ENCODE data around the gene SLC9A3. TPM values are rescaled to one million over a fixed set of nuclear protein-coding genes. Genes with fewer than 3 reads are reported as not detected.
"Not testable (repeated sequence)": the region's sequence is repeated elsewhere in the genome, so short reads cannot be mapped to it uniquely, and the experiment has no call there.

The SLC9A3 gene
- total and polyA plus RNA-seq, 8 donors: 2.7 to 142 (median 14.9) TPM

DNA sequence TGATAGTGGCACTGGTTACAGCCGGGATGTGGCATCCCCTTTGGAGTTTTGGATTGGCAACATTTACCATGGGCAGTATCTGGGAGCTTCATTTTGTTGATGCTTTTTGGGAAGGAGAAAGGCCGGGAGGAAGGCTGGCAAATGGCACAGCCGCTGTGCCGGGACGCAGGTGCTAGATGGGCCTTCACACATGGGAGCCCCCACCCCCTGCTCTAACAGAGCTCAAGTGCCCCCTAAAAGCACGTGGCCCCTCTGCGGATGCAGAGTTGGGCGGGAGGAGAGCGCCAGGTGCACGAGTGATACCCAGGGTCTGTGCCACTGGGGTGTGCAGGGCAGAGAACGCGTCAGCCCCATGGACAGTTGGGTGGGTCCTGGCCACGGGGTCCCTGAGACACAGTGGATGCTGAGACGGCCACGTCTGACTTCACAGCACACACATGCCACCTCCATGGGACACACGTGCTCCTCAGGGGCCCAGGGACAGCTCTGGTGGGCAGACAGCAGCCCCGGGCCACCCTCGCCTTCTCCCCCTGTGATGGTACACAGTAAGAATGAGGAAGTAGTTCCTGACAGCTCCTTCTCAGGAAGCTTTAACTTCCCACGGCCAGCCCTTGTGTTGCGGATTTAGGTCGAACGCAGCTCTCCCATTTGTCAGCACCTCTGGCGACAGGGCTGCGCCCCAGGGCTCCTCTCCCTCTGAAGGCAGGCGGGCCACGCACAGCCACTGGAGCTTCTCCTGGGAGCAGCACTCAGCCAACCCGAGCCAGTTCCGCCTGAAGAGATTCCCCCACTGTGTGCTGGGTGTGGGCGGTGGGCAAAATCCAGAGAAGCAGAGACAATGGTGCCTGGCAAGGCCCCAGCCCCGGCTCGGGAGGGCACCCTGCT lies 10.8 kb downstream of the SLC9A3 start:
- no peaks in the 10 kb centered on the region for H3K36me3 ChIP-seq
- TF ChIP-seq POLR2A (IDR thresholded peaks at IDR 0.05) (no peak), EP300 (IDR thresholded peaks at IDR 0.05) (no peak), POLR2AphosphoS5 (IDR thresholded peaks at IDR 0.05) (no peak)
- TF ChIP-seq, protein P1, sequence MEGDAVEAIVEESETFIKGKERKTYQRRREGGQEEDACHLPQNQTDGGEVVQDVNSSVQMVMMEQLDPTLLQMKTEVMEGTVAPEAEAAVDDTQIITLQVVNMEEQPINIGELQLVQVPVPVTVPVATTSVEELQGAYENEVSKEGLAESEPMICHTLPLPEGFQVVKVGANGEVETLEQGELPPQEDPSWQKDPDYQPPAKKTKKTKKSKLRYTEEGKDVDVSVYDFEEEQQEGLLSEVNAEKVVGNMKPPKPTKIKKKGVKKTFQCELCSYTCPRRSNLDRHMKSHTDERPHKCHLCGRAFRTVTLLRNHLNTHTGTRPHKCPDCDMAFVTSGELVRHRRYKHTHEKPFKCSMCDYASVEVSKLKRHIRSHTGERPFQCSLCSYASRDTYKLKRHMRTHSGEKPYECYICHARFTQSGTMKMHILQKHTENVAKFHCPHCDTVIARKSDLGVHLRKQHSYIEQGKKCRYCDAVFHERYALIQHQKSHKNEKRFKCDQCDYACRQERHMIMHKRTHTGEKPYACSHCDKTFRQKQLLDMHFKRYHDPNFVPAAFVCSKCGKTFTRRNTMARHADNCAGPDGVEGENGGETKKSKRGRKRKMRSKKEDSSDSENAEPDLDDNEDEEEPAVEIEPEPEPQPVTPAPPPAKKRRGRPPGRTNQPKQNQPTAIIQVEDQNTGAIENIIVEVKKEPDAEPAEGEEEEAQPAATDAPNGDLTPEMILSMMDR (IDR thresholded peaks at IDR 0.05): no peak
- no peak overlapping the region for H3K27ac ChIP-seq
- no peak overlapping the region for H3K4me3 ChIP-seq
- no peaks in the 10 kb centered on the region for H3K9me3 ChIP-seq
- DNase-seq: no peak
- WGBS, 5 donors: 63 to 72% (median 65%) methylated on average over 23 to 31 of the region's 31 CpGs
- H3K4me1 ChIP-seq: no peaks in the 10 kb centered on the region
- peaks cover 0 to 74% (median 17%) of the 10 kb centered on the region in 3 donors for H3K27me3 ChIP-seq
- intact Hi-C loops (cut with DNase I; ENCODE audit: low total_unique reads): no loop called here

DNA sequence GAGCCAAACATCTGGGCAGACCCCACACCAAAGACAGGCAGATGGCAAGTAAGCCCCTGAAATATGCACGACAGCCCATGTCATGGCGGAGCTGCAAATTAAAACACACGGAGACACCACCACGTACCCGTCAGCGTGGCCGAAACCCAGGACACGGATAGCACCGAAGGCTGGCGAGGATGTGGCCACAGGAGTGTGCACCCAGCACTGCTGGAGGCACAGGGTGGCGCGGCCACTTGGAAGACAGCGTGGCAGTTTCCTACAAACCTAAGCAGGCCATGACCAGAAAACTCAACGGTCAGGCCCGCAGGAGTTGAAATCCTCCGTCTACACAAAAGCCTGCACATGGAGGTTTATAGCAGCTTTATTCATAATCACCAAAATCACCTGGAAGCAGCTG lies 12.8 kb downstream of the SLC9A3 start:
- Histone ChIP-seq H3K27me3 (peaks cover 0 to 64% (median 11%) of the 10 kb centered on the region in 3 donors), H3K9me3 (no peaks in the 10 kb centered on the region), H3K4me3 (no peak overlapping the region), H3K27ac (no peak overlapping the region), H3K36me3 (no peaks in the 10 kb centered on the region), H3K4me1 (no peaks in the 10 kb centered on the region)
- 77 to 86% (median 86%) methylated on average over 16 of the region's 16 CpGs for WGBS, 5 donors
- DNase-seq: no peak
- intact Hi-C loops (cut with DNase I; ENCODE audit: low total_unique reads): no loop called here
- TF ChIP-seq EP300 (IDR thresholded peaks at IDR 0.05) (no peak), POLR2AphosphoS5 (IDR thresholded peaks at IDR 0.05) (no peak), POLR2A (IDR thresholded peaks at IDR 0.05) (no peak)
- TF ChIP-seq, protein P1 (IDR thresholded peaks at IDR 0.05): no peak

DNA sequence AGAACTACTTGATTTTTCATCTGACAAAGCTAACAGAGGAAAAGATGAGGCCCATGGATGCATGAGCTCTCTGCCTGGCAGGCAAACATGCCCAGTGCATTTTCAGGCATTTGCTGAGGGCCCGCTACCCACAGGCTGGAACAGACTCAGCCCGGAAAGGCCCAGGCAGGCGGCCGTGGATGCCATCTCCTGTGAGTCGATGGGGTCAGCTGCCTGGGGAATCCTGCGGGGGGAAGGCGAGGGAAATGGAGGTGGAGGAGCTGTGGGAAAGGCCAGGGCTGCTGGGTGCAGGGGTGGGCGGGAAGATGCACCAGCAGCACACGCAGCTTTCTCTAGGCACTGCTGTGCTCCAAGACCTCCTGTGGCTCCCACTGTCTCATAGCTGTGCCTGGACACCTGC lies 13.7 kb downstream of the SLC9A3 start:
- 71 to 86% (median 81%) methylated on average over 8 to 9 of the region's 9 CpGs for WGBS, 5 donors
- intact Hi-C loops (cut with DNase I; ENCODE audit: low total_unique reads): no loop called here

DNA sequence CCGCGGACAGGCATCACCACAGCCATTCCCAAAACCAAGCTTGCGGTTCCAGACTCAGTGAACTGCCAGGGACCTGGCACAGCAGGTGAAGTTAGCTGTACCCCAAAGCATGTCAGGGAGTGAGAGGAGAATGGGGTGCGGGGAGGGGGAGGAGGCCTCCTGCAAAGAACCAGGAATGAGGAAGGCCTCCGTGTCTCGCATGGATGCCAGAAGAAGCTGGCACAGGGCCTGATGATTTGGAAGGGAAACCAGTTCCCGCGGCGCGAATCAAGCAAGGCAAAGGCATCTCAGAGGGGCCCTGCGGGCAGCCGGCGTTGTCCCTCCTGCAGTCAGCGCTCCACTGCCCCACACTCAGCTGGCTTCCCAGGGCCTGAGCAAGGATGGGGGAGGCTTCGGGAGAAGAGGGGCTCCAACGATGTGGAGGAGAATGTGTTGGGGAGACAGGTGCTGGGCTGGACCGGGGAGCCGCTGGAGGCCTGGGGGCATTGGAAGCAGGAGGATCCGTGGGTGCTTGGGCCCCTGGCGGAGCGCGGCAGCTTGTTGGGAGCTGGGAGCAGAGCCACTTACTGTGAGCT lies 14.6 kb downstream of the SLC9A3 start:
- DNase-seq: no peak
- no peak overlapping the region for H3K27ac ChIP-seq
- no peak overlapping the region for H3K4me3 ChIP-seq
- no peak for TF ChIP-seq POLR2AphosphoS5 (IDR thresholded peaks at IDR 0.05)
- TF ChIP-seq POLR2A (IDR thresholded peaks at IDR 0.05): no peak
- TF ChIP-seq EP300 (IDR thresholded peaks at IDR 0.05): no peak
- TF ChIP-seq, protein P1 (IDR thresholded peaks at IDR 0.05): no peak
- intact Hi-C loops (cut with DNase I; ENCODE audit: low total_unique reads): no loop called here
- WGBS, 5 donors: 66 to 78% (median 76%) methylated on average over 17 to 22 of the region's 22 CpGs
- no peaks in the 10 kb centered on the region for H3K9me3 ChIP-seq
- H3K27me3 ChIP-seq: peaks cover 0 to 61% (median 7%) of the 10 kb centered on the region in 3 donors
- H3K36me3 ChIP-seq: no peaks in the 10 kb centered on the region
- no peaks in the 10 kb centered on the region for H3K4me1 ChIP-seq

More for the DNA sequence above, 13.7 kb downstream of the SLC9A3 start:
- DNase-seq: no peak
- Histone ChIP-seq H3K36me3 (no peaks in the 10 kb centered on the region), H3K9me3 (no peaks in the 10 kb centered on the region), H3K27ac (no peak overlapping the region), H3K27me3 (peaks cover 0 to 66% (median 11%) of the 10 kb centered on the region in 3 donors), H3K4me3 (no peak overlapping the region), H3K4me1 (no peaks in the 10 kb centered on the region)
- TF ChIP-seq EP300 (IDR thresholded peaks at IDR 0.05): no peak
- no peak for TF ChIP-seq POLR2A (IDR thresholded peaks at IDR 0.05)
- TF ChIP-seq, protein P1 (IDR thresholded peaks at IDR 0.05): no peak
- TF ChIP-seq POLR2AphosphoS5 (IDR thresholded peaks at IDR 0.05): no peak

DNA sequence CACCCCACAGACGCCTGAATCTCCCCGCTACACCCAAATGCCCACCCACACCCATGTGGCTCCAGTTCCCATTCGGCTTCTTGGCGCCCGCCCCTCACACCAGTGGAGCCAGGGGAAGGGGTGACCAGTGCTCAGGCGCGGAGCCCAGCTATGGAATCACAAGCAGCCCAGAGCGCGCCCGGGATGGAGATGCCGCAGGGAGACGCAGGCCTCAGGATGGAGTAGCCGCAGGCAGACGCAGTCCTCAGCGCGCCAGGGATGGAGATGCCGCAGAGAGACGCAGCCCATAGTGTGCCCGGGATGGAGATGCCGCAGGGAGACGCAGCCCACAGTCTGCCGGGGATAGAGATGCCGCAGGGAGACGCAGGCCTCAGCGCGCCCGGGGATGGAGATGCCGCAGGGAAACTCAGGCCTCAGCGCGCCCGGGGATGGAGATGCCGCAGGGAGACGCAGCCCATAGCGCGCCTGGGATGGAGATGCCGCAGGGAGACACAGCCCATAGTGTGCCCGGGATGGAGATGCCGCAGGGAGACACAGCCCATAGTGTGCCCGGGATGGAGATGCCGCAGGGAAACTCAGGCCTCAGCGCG lies 16.2 kb downstream of the SLC9A3 start:
- intact Hi-C loops (cut with DNase I; ENCODE audit: low total_unique reads); H3K4me3 ChIP-seq; H3K36me3 ChIP-seq; H3K4me1 ChIP-seq; H3K9me3 ChIP-seq; H3K27ac ChIP-seq; DNase-seq: not testable (repeated sequence)
- 93 to 98% (median 97%) methylated on average over 40 to 42 of the region's 42 CpGs for whole genome bisulfite sequencing, 5 donors
- H3K27me3 ChIP-seq: peaks cover 0 to 61% (median 7%) of the 10 kb centered on the region in 3 donors
